Loucy (cell line): ENCODE measurements around the gene FKBP3.

Experiments
- CTCF ChIP-seq: fragments of 200-600 bp; sonication (generic); conservative IDR thresholded peaks from 2 replicates; pipeline ENCODE4 v1.5.1; 2014; ENCODE audit warnings: mild to moderate bottlenecking, antibody characterized with exemption, low read length
- EZH2phosphoT487 ChIP-seq: fragments of 200-600 bp; IDR thresholded peaks from 2 replicates; pipeline ENCODE4 v1.6.1; 2018; ENCODE audit warnings: antibody characterized with exemption, mild to moderate bottlenecking, moderate library complexity, borderline replicate concordance

DNA sequence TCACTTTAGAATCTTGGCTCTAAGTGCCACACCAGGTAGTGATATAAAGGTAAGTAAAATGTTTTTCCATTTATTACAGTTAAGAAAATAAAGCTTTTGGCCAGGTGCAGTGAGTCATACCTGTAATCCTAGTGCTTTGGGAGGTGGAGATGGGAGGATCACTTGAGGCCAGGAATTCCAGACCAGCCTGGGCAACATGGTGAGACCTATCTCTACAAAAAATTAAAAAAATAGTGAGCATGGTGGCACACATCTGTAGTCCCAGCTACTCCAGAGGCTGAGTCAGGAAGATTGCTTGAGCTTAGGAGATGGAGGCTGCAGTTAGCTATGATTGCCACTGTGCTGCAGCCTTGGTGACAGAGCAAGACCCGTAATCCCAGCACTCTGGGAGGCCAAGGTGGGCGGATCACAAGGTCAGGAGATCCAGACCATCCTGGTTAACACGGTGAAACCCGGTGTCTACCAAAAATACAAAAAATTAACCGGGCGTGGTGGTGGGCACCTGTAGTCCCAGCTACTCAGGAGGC lies 6.4 kb upstream of the FKBP3 start:
- TF ChIP-seq EZH2phosphoT487 (no peak), CTCF (no peak)
